Epithelial cell of proximal tubule (primary cell): Measurements from ENCODE around the gene MAGEB16. TPM values are rescaled to one million over a fixed set of nuclear protein-coding genes. Genes with fewer than 3 reads are reported as not detected.

Experiments
- DNase-seq: peaks from one replicate; pipeline ENCODE4 v3.0.0-alpha.2; 2011; ENCODE audit warnings: low read depth
- H3K4me3 ChIP-seq: 2 replicates; pipeline ENCODE4 v1.5.1; 2011; ENCODE audit warnings: low read depth, mild to moderate bottlenecking, low read length
- total RNA-seq: library from RNA; depleted of rRNA; stranded (reverse); fragments of >200 nt; gene quantifications from 2 replicates; pipeline ENCODE4 v1.2.3, GENCODE V29; 2015
- TF ChIP-seq, protein P1 (sequence below): conservative IDR thresholded peaks from 2 replicates; pipeline ENCODE4 v1.5.1; 2012; ENCODE audit warnings: low read depth, mild to moderate bottlenecking, low read length

MAGEB16 gene
- not detected in 2 replicates for total RNA-seq

DNA sequence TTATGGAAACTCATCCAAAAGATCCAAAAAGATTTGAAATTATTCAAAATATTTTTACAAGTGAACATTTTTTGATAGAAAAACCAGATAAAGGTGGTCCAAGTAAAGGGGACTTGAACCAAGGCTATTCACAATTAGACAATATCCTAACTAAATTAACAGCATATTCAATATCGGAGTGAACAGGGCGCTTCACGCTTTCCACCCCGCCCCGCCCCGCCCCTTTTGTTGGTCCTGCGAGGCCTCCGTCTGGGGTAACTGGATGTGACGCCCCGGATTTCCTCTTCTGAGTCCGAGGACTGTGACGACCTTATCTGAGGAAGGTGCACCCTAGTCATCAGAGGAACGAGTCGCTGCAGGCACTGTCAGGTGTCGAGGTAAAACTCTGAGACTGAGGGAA lies at the start of gene MAGEB16:
MAGEB16 (plus strand) TSS at position 301 of the 400 bp plus-strand sequence. CDS start 3,855 bp downstream, outside the sequence.
- H3K4me3 ChIP-seq = no peak within 1 kb of the TSS
- TF ChIP-seq, protein P1, sequence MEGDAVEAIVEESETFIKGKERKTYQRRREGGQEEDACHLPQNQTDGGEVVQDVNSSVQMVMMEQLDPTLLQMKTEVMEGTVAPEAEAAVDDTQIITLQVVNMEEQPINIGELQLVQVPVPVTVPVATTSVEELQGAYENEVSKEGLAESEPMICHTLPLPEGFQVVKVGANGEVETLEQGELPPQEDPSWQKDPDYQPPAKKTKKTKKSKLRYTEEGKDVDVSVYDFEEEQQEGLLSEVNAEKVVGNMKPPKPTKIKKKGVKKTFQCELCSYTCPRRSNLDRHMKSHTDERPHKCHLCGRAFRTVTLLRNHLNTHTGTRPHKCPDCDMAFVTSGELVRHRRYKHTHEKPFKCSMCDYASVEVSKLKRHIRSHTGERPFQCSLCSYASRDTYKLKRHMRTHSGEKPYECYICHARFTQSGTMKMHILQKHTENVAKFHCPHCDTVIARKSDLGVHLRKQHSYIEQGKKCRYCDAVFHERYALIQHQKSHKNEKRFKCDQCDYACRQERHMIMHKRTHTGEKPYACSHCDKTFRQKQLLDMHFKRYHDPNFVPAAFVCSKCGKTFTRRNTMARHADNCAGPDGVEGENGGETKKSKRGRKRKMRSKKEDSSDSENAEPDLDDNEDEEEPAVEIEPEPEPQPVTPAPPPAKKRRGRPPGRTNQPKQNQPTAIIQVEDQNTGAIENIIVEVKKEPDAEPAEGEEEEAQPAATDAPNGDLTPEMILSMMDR = no peak
- DNase-seq = no peak

DNA sequence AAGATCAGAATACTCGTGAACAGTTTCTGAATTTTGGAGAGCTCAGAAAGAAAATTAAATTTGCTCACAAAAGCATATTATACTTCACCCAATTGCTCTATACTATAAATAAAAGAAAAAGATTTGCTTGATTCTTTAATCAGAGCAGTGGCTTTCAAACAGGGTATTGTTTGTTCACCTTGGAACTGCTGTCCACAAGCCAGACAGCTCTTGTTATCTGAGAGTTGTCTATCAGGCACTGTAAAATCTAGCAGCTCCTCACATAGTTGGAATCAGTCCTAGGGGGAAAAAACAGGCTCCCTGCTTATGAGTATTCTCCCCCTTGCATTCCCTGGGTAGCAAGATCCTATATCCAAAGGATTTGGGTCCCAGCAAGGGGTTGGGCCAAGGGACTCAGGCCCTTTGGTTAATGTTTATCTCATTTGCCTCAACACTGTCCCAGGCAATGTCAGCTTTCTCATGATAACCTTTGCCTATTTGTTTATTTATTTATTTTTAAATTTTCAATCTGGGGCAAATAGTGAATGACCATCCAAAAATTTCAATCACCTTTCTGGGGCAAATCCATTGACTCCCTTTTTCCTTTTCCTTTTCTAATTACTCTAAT lies 24.1 kb upstream of the MAGEB16 start:
- TF ChIP-seq, protein P1 = no peak
- no peak overlapping the region for H3K4me3 ChIP-seq

DNA sequence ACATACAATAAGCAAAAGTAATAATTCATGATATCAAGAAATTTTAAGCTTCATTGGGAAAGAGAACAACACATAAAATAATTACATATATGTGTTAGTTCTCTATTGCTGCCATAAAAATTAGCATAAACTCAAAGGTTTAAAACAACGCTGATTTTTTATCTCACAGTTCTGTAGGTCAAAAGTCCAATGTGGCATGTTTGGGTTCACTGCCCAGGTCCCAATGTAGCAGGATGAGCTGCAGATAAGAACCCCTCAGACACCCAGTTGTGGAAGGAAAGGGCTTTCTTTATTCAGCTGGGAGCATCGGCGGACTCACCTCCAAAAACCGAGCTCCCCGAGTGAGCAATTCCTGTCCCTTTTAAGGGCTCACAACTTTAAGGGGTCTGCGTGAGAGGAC lies 13.1 kb upstream of the MAGEB16 start:
- TF ChIP-seq, protein P1 = no peak

More for the DNA sequence above, 24.1 kb upstream of the MAGEB16 start:
- DNase-seq = no peak

DNA sequence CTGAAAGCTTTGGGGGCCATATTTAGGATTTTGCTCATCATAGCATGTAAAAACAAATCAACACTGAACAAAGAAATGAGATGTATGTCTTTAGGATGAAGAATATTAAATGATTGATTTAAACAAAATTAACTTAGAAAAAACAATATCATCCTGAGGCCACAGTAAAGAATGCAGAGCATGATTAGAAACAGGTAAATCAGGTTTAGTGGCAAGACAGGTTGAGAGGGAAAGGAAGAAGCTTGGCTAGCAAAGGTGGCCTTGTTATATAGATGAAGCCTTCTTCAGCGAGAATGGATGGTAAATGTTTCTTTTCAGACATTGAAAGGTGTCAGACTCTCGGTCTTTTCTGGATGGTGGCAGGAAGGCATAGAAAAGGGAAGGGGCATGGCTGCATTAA lies 11.9 kb upstream of the MAGEB16 start:
- TF ChIP-seq, protein P1 = no peak
- no peak overlapping the region for H3K4me3 ChIP-seq

More for the DNA sequence above, 13.1 kb upstream of the MAGEB16 start:
- no peak for DNase-seq
- H3K4me3 ChIP-seq = no peak overlapping the region

DNA sequence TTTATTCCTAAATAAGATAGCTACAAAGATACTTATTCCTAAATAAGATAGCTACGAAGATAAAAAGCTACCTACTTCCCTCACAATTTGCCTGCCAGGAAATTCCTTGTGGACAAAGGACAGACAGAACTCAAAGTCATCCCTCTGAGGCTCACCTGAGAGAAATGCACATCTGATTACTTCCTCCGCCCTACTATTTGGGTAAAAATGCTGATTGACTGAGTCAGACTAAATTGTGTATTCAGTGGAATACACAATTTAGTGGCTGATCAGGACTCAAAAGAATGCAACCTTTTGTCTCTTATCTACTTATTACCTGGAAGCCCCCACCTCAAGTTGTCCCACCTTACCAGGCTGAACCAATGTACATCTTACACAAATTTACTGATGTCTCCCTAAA lies 10.3 kb upstream of the MAGEB16 start:
- no peak for DNase-seq
- H3K4me3 ChIP-seq = no peak overlapping the region
- TF ChIP-seq, protein P1 = no peak

More for the DNA sequence above, 11.9 kb upstream of the MAGEB16 start:
- DNase-seq = no peak

DNA sequence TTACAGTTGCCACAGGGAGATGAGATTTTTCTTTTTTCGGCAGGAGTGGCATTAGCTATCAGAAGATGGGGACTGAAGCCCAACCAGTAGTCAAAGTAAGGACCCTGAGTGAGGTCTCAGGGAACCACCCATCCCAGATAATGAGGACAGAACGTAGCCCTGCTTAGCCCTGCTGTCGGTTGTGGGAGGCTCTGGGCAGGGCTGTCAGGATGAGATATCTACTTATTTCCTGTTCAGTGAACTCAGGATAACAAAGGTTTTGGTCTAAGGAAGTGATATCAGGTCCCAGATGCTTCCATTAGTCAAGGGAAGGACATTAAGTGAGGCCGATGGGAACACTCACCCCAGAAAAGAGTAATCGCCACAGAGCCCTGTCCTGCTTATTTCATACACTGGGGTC lies 2.3 kb downstream of the MAGEB16 start:
- H3K4me3 ChIP-seq = no peak overlapping the region
- TF ChIP-seq, protein P1 = no peak
- DNase-seq = no peak

DNA sequence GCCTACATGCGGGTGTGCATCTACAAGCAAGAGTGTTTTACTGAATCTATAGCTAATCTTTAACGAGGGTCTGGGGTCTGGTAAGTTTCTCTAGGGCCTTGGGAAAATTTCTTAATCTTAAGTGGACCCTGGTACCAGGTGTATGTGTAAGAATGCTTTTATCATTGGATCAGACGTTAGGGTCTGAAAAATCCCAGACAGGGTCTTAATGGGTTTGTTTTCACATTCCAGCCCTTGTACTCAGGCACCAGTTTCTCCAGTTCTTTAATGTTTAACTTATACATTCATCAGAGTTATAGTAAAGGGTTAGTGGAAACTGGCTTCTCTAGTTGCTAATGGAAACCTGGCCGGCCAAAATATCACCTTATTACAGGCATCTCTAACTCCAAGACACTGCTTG lies 11.6 kb downstream of the MAGEB16 start:
- no peak overlapping the region for H3K4me3 ChIP-seq
- TF ChIP-seq, protein P1 = no peak
- peak; percentile 3 for DNase-seq
